ENCODE measurements around the gene KRT33B. TPM values are rescaled to one million over a fixed set of nuclear protein-coding genes. Genes with fewer than 3 reads are reported as not detected.

Gene KRT33B
- total RNA-seq, 1 experiment from 2014 or later, result not detected

DNA sequence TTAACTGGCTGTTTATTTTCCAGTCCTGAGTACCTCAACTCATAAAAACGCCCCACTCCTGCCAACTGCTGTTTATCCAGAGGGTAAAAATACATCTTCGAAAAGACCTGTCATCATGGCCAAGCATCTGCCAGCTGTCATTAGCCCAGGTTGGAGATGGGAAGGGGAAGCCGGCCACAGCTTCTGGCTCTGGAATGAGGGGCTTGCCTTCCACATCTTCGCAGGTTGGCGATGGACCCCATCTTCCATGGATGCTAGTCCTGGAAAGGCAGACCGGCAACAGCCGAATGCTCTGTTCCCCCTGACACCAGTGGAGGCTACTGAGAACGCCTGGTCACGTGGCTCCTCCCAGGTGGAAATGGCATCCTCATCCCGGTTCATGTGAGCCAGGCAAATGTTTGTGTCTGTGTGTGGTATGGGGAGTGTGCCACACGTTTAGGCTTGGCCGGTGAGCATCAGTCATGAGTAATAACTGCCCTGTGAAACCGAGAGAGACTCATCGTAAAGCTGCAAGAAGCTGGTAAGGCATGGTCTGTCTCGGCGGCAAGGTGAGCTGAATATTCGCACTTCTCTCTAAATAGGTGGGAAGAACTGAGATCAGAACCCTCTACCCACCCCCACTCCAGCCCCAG lies 53.7 kb downstream of the KRT33B start:
- H3K4me1 ChIP-seq (ENCODE audit: control insufficient read depth, insufficient read depth, low read length), result no peaks in the 10 kb centered on the region
- intact Hi-C loops (cut with micrococcal nuclease; ENCODE audit: unreplicated experiment) (no loop called here), in situ Hi-C loops (cut with HindIII; ENCODE audit: low pct_unique_long_range_greater_than_20kb, low sequenced_read_pairs) (no loop called here)
- H3K4me3 ChIP-seq (ENCODE audit: low read depth in 2 of 2, low read length in 2 of 2), result no peak overlapping the region
- BruUV-seq (replicated peaks), result no TSS peak
- no peak for ATAC-seq
- DNase-seq (ENCODE audit: low read depth, low spot score), result no peak
- H3K27me3 ChIP-seq (ENCODE audit: control insufficient read depth, insufficient read depth, low read length), result 0 out of 2 replicates have a peak, but pooled peaks cover 3% of the 10 kb centered on the region
- no peak overlapping the region for H3K27ac ChIP-seq (ENCODE audit: low read length)
- CTCF ChIA-PET, result no interaction called here
- 0 out of 2 replicates have a peak, but pooled peaks cover 2% of the 10 kb centered on the region for H3K9me3 ChIP-seq (ENCODE audit: control insufficient read depth, insufficient read depth, low read depth, low read length)
- no peaks in the 10 kb centered on the region for H3K36me3 ChIP-seq (ENCODE audit: control insufficient read depth, insufficient read depth, low read length)
- no peak for TF ChIP-seq POLR2AphosphoS5 (IDR thresholded peaks at IDR 0.05; ENCODE audit: low read depth, low read length)
- TF ChIP-seq, protein P1, sequence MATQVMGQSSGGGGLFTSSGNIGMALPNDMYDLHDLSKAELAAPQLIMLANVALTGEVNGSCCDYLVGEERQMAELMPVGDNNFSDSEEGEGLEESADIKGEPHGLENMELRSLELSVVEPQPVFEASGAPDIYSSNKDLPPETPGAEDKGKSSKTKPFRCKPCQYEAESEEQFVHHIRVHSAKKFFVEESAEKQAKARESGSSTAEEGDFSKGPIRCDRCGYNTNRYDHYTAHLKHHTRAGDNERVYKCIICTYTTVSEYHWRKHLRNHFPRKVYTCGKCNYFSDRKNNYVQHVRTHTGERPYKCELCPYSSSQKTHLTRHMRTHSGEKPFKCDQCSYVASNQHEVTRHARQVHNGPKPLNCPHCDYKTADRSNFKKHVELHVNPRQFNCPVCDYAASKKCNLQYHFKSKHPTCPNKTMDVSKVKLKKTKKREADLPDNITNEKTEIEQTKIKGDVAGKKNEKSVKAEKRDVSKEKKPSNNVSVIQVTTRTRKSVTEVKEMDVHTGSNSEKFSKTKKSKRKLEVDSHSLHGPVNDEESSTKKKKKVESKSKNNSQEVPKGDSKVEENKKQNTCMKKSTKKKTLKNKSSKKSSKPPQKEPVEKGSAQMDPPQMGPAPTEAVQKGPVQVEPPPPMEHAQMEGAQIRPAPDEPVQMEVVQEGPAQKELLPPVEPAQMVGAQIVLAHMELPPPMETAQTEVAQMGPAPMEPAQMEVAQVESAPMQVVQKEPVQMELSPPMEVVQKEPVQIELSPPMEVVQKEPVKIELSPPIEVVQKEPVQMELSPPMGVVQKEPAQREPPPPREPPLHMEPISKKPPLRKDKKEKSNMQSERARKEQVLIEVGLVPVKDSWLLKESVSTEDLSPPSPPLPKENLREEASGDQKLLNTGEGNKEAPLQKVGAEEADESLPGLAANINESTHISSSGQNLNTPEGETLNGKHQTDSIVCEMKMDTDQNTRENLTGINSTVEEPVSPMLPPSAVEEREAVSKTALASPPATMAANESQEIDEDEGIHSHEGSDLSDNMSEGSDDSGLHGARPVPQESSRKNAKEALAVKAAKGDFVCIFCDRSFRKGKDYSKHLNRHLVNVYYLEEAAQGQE (IDR thresholded peaks at IDR 0.05; ENCODE audit: insufficient read depth in 1 of 2, low read depth in 2 of 2, low read length in 1 of 2), result no peak
- no peak for TF ChIP-seq SIN3A (IDR thresholded peaks at IDR 0.05; ENCODE audit: borderline replicate concordance, insufficient read depth, low read depth, low read length)
- TF ChIP-seq, protein P2, sequence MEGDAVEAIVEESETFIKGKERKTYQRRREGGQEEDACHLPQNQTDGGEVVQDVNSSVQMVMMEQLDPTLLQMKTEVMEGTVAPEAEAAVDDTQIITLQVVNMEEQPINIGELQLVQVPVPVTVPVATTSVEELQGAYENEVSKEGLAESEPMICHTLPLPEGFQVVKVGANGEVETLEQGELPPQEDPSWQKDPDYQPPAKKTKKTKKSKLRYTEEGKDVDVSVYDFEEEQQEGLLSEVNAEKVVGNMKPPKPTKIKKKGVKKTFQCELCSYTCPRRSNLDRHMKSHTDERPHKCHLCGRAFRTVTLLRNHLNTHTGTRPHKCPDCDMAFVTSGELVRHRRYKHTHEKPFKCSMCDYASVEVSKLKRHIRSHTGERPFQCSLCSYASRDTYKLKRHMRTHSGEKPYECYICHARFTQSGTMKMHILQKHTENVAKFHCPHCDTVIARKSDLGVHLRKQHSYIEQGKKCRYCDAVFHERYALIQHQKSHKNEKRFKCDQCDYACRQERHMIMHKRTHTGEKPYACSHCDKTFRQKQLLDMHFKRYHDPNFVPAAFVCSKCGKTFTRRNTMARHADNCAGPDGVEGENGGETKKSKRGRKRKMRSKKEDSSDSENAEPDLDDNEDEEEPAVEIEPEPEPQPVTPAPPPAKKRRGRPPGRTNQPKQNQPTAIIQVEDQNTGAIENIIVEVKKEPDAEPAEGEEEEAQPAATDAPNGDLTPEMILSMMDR (IDR thresholded peaks at IDR 0.05), result no peak
- TF ChIP-seq TCF7L2 (IDR thresholded peaks at IDR 0.05; ENCODE audit: low read depth, low read length), result no peak
- POLR2A ChIA-PET, result no interaction called here

DNA sequence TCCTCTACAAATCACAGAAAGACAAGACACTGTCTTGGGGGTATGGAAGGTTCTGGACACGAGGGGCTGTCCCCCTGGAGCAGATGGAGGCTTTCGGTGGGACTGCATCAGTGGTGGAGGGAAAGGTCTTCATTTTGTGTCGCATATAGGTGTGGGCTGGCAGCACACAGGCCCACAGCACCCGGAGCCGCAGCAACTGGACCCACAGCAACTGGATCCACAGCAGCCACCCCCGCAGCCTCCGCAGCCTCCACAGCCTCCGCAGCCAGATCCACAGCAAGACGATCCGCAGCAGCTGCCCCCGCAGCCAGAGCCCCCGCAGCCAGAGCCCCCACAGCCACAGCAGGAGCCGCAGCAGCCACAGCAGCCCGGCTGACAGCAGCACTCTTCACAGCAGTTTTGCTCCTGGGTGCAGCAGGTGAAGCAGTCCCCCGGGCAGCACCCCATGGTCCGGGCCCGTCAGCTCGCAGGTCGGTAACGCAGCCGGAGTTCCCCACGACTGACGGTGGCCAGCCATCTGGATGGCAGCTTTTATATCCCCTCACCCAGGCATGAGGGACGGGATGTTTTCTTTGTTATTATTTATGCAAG lies 54.3 kb downstream of the KRT33B start, which contains the start of gene KRTAP17-1:
Gene KRTAP17-1, minus strand, starts transcription at position 507 of the 591 bp plus-strand sequence. Its CDS starts 60 bp downstream, at position 447.
- H3K9me3 ChIP-seq (ENCODE audit: control insufficient read depth, insufficient read depth, low read depth, low read length), result 0 out of 2 replicates have a peak, but pooled peaks cover 2% of the 10 kb centered on the region
- H3K4me1 ChIP-seq (ENCODE audit: control insufficient read depth, insufficient read depth, low read length), result no peaks in the 10 kb centered on the region
- POLR2A ChIA-PET, result no interaction called here
- no peaks in the 10 kb centered on the region for H3K36me3 ChIP-seq (ENCODE audit: control insufficient read depth, insufficient read depth, low read length)
- H3K27me3 ChIP-seq (ENCODE audit: control insufficient read depth, insufficient read depth, low read length), result 0 out of 2 replicates have a peak, but pooled peaks cover 3% of the 10 kb centered on the region
- CTCF ChIA-PET, result no interaction called here
- no peak within 1 kb of the TSS for H3K27ac ChIP-seq (ENCODE audit: low read length)
- in situ Hi-C loops (cut with HindIII; ENCODE audit: low pct_unique_long_range_greater_than_20kb, low sequenced_read_pairs), result no loop called here
- no TSS peak for BruUV-seq (replicated peaks)
- DNase-seq (ENCODE audit: low read depth, low spot score), result no peak
- TF ChIP-seq, protein P1 (IDR thresholded peaks at IDR 0.05; ENCODE audit: insufficient read depth in 1 of 2, low read depth in 2 of 2, low read length in 1 of 2), result no peak
- TF ChIP-seq, protein P2 (IDR thresholded peaks at IDR 0.05), result no peak
- no peak for TF ChIP-seq POLR2AphosphoS5 (IDR thresholded peaks at IDR 0.05; ENCODE audit: low read depth, low read length)
- no peak for TF ChIP-seq SIN3A (IDR thresholded peaks at IDR 0.05; ENCODE audit: borderline replicate concordance, insufficient read depth, low read depth, low read length)
- no peak for TF ChIP-seq TCF7L2 (IDR thresholded peaks at IDR 0.05; ENCODE audit: low read depth, low read length)
- intact Hi-C loops (cut with micrococcal nuclease; ENCODE audit: unreplicated experiment), result no loop called here
- ATAC-seq, result no peak
- no peak within 1 kb of the TSS for H3K4me3 ChIP-seq (ENCODE audit: low read depth in 2 of 2, low read length in 2 of 2)

Measured in Panc1 (cell line).